Fibroblast of lung (primary cell): ENCODE data around the gene NLGN1.

Experiments
- EZH2 ChIP-seq: IDR thresholded peaks from 2 replicates; pipeline ENCODE4 v1.5.1; 2012; ENCODE audit warnings: low read length, control low read depth, mild to moderate bottlenecking; ENCODE audit errors: missing control alignments
- TF ChIP-seq, protein P1 (sequence below), 2 donors: IDR thresholded peaks in 1 of 2; conservative IDR thresholded peaks in 1 of 2; 1 replicate in 1 of 2; 2 replicates in 1 of 2; pipeline ENCODE4 v1.5.1; 2011 to 2012; ENCODE audit warnings: low read length in 2 of 2, control low read depth in 1 of 2, inconsistent platforms in 1 of 2, low read depth in 1 of 2, mild to moderate bottlenecking in 1 of 2

DNA sequence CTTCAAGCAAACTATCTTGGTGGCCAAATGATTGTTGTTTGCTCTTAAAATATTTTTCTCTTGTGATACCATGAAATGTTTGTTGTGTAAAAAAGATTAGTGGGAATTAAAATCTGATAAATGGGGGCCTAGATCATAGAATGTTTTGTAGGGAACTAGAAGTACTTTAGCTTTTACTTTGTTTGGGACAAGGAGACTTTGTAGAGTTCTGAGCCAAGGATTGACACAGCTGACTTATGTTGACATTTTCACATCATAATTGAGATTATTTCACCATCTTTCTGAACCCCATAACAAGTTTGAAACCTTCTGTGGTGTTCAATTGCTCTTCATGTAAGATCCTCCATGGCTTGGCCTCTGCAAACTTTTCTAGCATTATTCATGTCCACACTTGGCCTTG is 235.4 kb downstream of the NLGN1 start:
- TF ChIP-seq, protein P1, sequence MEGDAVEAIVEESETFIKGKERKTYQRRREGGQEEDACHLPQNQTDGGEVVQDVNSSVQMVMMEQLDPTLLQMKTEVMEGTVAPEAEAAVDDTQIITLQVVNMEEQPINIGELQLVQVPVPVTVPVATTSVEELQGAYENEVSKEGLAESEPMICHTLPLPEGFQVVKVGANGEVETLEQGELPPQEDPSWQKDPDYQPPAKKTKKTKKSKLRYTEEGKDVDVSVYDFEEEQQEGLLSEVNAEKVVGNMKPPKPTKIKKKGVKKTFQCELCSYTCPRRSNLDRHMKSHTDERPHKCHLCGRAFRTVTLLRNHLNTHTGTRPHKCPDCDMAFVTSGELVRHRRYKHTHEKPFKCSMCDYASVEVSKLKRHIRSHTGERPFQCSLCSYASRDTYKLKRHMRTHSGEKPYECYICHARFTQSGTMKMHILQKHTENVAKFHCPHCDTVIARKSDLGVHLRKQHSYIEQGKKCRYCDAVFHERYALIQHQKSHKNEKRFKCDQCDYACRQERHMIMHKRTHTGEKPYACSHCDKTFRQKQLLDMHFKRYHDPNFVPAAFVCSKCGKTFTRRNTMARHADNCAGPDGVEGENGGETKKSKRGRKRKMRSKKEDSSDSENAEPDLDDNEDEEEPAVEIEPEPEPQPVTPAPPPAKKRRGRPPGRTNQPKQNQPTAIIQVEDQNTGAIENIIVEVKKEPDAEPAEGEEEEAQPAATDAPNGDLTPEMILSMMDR (conservative IDR thresholded peaks at IDR 0.05 in 1 of 2, IDR thresholded peaks at IDR 0.05 in 1 of 2; ENCODE audit: low read depth in 1 of 2, low read length in 2 of 2), result no peak
- TF ChIP-seq EZH2, result no peak
